HCT116 (cell line): ENCODE data around the gene OR52E4. TPM values are rescaled to one million over a fixed set of nuclear protein-coding genes. Genes with fewer than 3 reads are reported as not detected.

Experiments used
- ATAC-seq: fragments of 200-7000 bp; cut with Tn5 transposase; 2 replicates; pipeline ENCODE4 v1.9.1; 2020; ENCODE audit warnings: mild to moderate bottlenecking, moderate library complexity
- BruUV-seq: library from RNA; stranded (reverse); fragments of 400-500 nt; replicated peaks from 2 replicates; lab custom pipeline; 2021; lab: Mats Ljungman, UMichigan
- CTCF ChIA-PET: fragments of 300-600 bp; sonication (Branson Sonifier 250); formaldehyde crosslinking; loops from one replicate; lab custom pipeline; 2021; ENCODE audit warnings: antibody characterized with exemption; lab: Charles Lee
- POLR2A ChIA-PET: fragments of 300-600, 350-600 bp; sonication (Branson Sonifier 250); formaldehyde crosslinking; loops from one replicate; lab custom pipeline; 2021; ENCODE audit warnings: antibody characterized with exemption; lab: Charles Lee
- RAD21 ChIA-PET, 2 experiments: fragments of 300-600 bp; sonication (Branson Sonifier 250); formaldehyde crosslinking; loops; one replicate each; lab custom pipeline; 2023; ENCODE audit warnings: low total read pairs in 2 of 2; ENCODE audit not compliant: uncharacterized antibody in 2 of 2, unreplicated experiment in 2 of 2, low non-redundant PET in 1 of 2; lab: Charles Lee
- DNase-seq: peaks from one replicate; pipeline ENCODE4 v3.0.0-alpha.2; 2010; ENCODE audit warnings: low read depth, low spot score
- H2AFZ ChIP-seq: fragments of 200-600 bp; shearing (Covaris generic), sonication (generic); 2 replicates; pipeline ENCODE4 v1.6.1; 2017; ENCODE audit warnings: low read depth, mixed run types, mixed read lengths, antibody characterized with exemption, low read length; ENCODE audit not compliant: poor library complexity, severe bottlenecking
- H3K27ac ChIP-seq: 2 replicates; pipeline ENCODE4 v1.5.1; 2012; ENCODE audit warnings: low read depth, low read length
- H3K27me3 ChIP-seq: fragments of 200-600 bp; sonication (generic); 2 replicates; pipeline ENCODE4 v1.6.1; 2016; ENCODE audit warnings: mixed run types, low read length, mixed read lengths; ENCODE audit not compliant: insufficient read depth
- H3K36me3 ChIP-seq, 2 experiments: fragments of 200-500 bp in 1 of 2; fragments of 200-600 bp in 1 of 2; sonication (Bioruptor generic) in 1 of 2; sonication (generic) in 1 of 2; 2 replicates each; pipeline versions ENCODE4 v1.5.1 to v1.6.1; 2014 to 2016; ENCODE audit warnings: low read length in 2 of 2, inconsistent platforms in 1 of 2, mixed read lengths in 1 of 2, mixed run types in 1 of 2; ENCODE audit not compliant: insufficient read depth in 2 of 2, control insufficient read depth in 1 of 2
- H3K4me1 ChIP-seq, 2 experiments: fragments of 200-600 bp in 1 of 2; sonication (generic) in 1 of 2; 2 replicates each; pipeline versions ENCODE4 v1.5.1 to v1.6.1; 2012 to 2017; ENCODE audit warnings: low read length in 2 of 2, inconsistent platforms in 1 of 2, mild to moderate bottlenecking in 1 of 2, mixed read lengths in 1 of 2, mixed run types in 1 of 2, moderate library complexity in 1 of 2; ENCODE audit not compliant: insufficient read depth in 2 of 2, control insufficient read depth in 1 of 2
- H3K4me2 ChIP-seq: fragments of 200-600 bp; sonication (generic); 2 replicates; pipeline ENCODE4 v1.6.1; 2017; ENCODE audit warnings: mixed run types, low read length, mixed read lengths
- H3K4me3 ChIP-seq, 2 experiments: fragments of 200-600 bp in 1 of 2; sonication (generic) in 1 of 2; replicated peaks in 1 of 2; 2 replicates each; pipeline ENCODE4 v1.5.1; 2011 to 2016; ENCODE audit warnings: low read length in 2 of 2, control low read depth in 1 of 2, low read depth in 1 of 2, mild to moderate bottlenecking in 1 of 2, mixed read lengths in 1 of 2, mixed run types in 1 of 2
- H3K79me2 ChIP-seq: fragments of 200-600 bp; sonication (generic); 2 replicates; pipeline ENCODE4 v1.6.1; 2017; ENCODE audit warnings: mild to moderate bottlenecking, mixed run types, low read length, moderate library complexity, mixed read lengths; ENCODE audit not compliant: insufficient read depth
- H3K9ac ChIP-seq: fragments of 200-600 bp; sonication (generic); 2 replicates; pipeline ENCODE4 v1.6.1; 2016; ENCODE audit warnings: low read length, mixed read lengths
- H3K9me2 ChIP-seq: fragments of 200-600 bp; sonication (generic), shearing (Covaris generic); 2 replicates; pipeline ENCODE4 v1.6.1; 2017; ENCODE audit warnings: mixed run types, mild to moderate bottlenecking, moderate library complexity; ENCODE audit not compliant: insufficient read depth
- H3K9me3 ChIP-seq, 2 experiments: fragments of 200-500 bp in 1 of 2; fragments of 200-600 bp in 1 of 2; sonication (Bioruptor generic) in 1 of 2; sonication (generic) in 1 of 2; 2 replicates each; pipeline ENCODE4 v1.6.1; 2014 to 2017; ENCODE audit warnings: low read length in 2 of 2, mixed read lengths in 2 of 2, inconsistent platforms in 1 of 2, low read depth in 1 of 2, mild to moderate bottlenecking in 1 of 2, mixed run types in 1 of 2, moderate library complexity in 1 of 2; ENCODE audit not compliant: control insufficient read depth in 1 of 2, insufficient read depth in 1 of 2
- H4K20me1 ChIP-seq: fragments of 200-600 bp; sonication (generic), shearing (Covaris generic); 2 replicates; pipeline ENCODE4 v1.6.1; 2017; ENCODE audit warnings: mixed run types, mild to moderate bottlenecking, moderate library complexity; ENCODE audit not compliant: insufficient read depth
- CEBPB ChIP-seq: IDR thresholded peaks from 2 replicates; pipeline ENCODE4 v1.6.1; 2012; ENCODE audit warnings: low read depth
- CTCF ChIP-seq, 3 experiments: fragments of 200-600 bp in 1 of 3; sonication (generic) in 1 of 3; IDR thresholded peaks in 2 of 3; conservative IDR thresholded peaks in 1 of 3; 2 replicates each; pipeline ENCODE4 v1.5.1; 2012 to 2017; ENCODE audit warnings: low read depth in 2 of 3, low read length in 2 of 3, antibody characterized with exemption in 1 of 3, borderline replicate concordance in 1 of 3, control low read depth in 1 of 3, mild to moderate bottlenecking in 1 of 3, mixed read lengths in 1 of 3, mixed run types in 1 of 3, moderate library complexity in 1 of 3; ENCODE audit not compliant: insufficient read depth in 1 of 3
- EGR1 ChIP-seq: IDR thresholded peaks from 2 replicates; pipeline ENCODE4 v1.6.1; 2012; ENCODE audit warnings: low read depth
- EZH2 ChIP-seq: fragments of 200-600 bp; sonication (generic); IDR thresholded peaks from 2 replicates; pipeline ENCODE4 v1.6.1; 2017; ENCODE audit warnings: antibody characterized with exemption, mixed run types
- EZH2phosphoT487 ChIP-seq: fragments of 200-600 bp; IDR thresholded peaks from 2 replicates; pipeline ENCODE4 v1.6.1; 2018; ENCODE audit warnings: antibody characterized with exemption, borderline replicate concordance
- FOSL1 ChIP-seq: IDR thresholded peaks from 2 replicates; pipeline ENCODE4 v1.6.1; 2012; ENCODE audit warnings: low read depth
- JUND ChIP-seq: IDR thresholded peaks from 2 replicates; pipeline ENCODE4 v1.6.1; 2012
- POLR2A ChIP-seq: IDR thresholded peaks from 2 replicates; pipeline ENCODE4 v1.7.0; 2011; ENCODE audit warnings: borderline replicate concordance; ENCODE audit not compliant: insufficient read depth, insufficient read length; ENCODE audit errors: extremely low read depth
- POLR2AphosphoS5 ChIP-seq: IDR thresholded peaks from 2 replicates; pipeline ENCODE4 v1.6.1; 2011; ENCODE audit warnings: mild to moderate bottlenecking, low read depth, low read length, moderate library complexity
- SP1 ChIP-seq: IDR thresholded peaks from 2 replicates; pipeline ENCODE4 v1.6.1; 2012; ENCODE audit warnings: low read depth
- SRF ChIP-seq: IDR thresholded peaks from 2 replicates; pipeline ENCODE4 v1.6.1; 2012; ENCODE audit warnings: low read depth
- TCF7L2 ChIP-seq: IDR thresholded peaks from 2 replicates; pipeline ENCODE4 v1.7.0; 2011; ENCODE audit warnings: borderline replicate concordance, inconsistent platforms; ENCODE audit not compliant: insufficient read depth, insufficient read length; ENCODE audit errors: extremely low read depth
- ZNF274 ChIP-seq: fragments of 200-500 bp; sonication (Bioruptor generic); IDR thresholded peaks from 2 replicates; pipeline ENCODE4 v1.6.1; 2014; ENCODE audit warnings: mild to moderate bottlenecking, low read depth, low read length, inconsistent platforms
- intact Hi-C: fragments of 100-400 bp; cut with micrococcal nuclease; formaldehyde crosslinking; loops from 2 replicates; pipeline ENCODE4 v1.10.0; 2022
- total RNA-seq: library from RNA; stranded (reverse); gene quantifications from one replicate; pipeline ENCODE4 v1.2.1, GENCODE V29; 2021; ENCODE audit not compliant: unreplicated experiment

Gene OR52E4
- total RNA-seq, 1 experiment from 2014 or later = not detected

GRCh38 chr11:5847711-5848110 is 32.7 kb upstream of the OR52E4 start:
- no TSS peak for BruUV-seq
- no peak overlapping the region for H3K4me2 ChIP-seq
- DNase-seq = no peak
- no peak overlapping the region for H3K4me3 ChIP-seq
- POLR2A ChIA-PET = no interaction called here
- H3K4me1 ChIP-seq = no peaks in the 10 kb centered on the region
- H3K9me3 ChIP-seq = no peaks in the 10 kb centered on the region
- RAD21 ChIA-PET = no interaction called here
- no peaks in the 10 kb centered on the region for H4K20me1 ChIP-seq
- H3K27me3 ChIP-seq = peaks cover 16% of the 10 kb centered on the region
- TF ChIP-seq CTCF (IDR thresholded peaks at IDR 0.05 in 2 of 3, conservative IDR thresholded peaks at IDR 0.05 in 1 of 3; ENCODE audit: borderline replicate concordance in 1 of 3, insufficient read depth in 1 of 3, low read depth in 2 of 3, low read length in 2 of 3) = no peak
- no peak for TF ChIP-seq EGR1
- TF ChIP-seq JUND = no peak
- no peak for TF ChIP-seq FOSL1
- TF ChIP-seq CEBPB = no peak
- TF ChIP-seq EZH2phosphoT487 = no peak
- TF ChIP-seq POLR2AphosphoS5 = no peak
- no peak for TF ChIP-seq POLR2A
- no peak for TF ChIP-seq EZH2
- TF ChIP-seq, all 23 proteins: peak for 0
- CTCF ChIA-PET = no interaction called here
- Histone ChIP-seq H3K36me3 (no peaks in the 10 kb centered on the region), H2AFZ (no peak overlapping the region), H3K9ac (no peak overlapping the region), H3K9me2 (no peaks in the 10 kb centered on the region), H3K27ac (no peak overlapping the region), H3K79me2 (no peaks in the 10 kb centered on the region)
- no peak for ATAC-seq
- intact Hi-C loops = no loop called here

GRCh38 chr11:5851002-5851401 is 29.4 kb upstream of the OR52E4 start:
- ChIA-PET RAD21 (no interaction called here), CTCF (no interaction called here), POLR2A (no interaction called here)
- H3K9me3 ChIP-seq = no peaks in the 10 kb centered on the region
- no peaks in the 10 kb centered on the region for H4K20me1 ChIP-seq
- no peaks in the 10 kb centered on the region for H3K9me2 ChIP-seq
- no peaks in the 10 kb centered on the region for H3K4me1 ChIP-seq
- H3K4me2 ChIP-seq = no peak overlapping the region
- no peak for TF ChIP-seq ZNF274
- TF ChIP-seq POLR2A = no peak
- no peak for TF ChIP-seq SP1
- TF ChIP-seq TCF7L2 = no peak
- no peak for TF ChIP-seq SRF
- no peak for ATAC-seq
- no peak overlapping the region for H3K9ac ChIP-seq
- no peaks in the 10 kb centered on the region for H3K36me3 ChIP-seq
- peaks cover 8% of the 10 kb centered on the region; the same call in 1 of the 2 replicates for H3K27me3 ChIP-seq
- no peaks in the 10 kb centered on the region for H3K79me2 ChIP-seq
- H2AFZ ChIP-seq = no peak overlapping the region
- intact Hi-C loops = no loop called here
- no peak for DNase-seq
- BruUV-seq = no TSS peak
- H3K4me3 ChIP-seq = no peak overlapping the region
- H3K27ac ChIP-seq = no peak overlapping the region
